ENCODE data around the gene SLC17A5. TPM values are rescaled to one million over a fixed set of nuclear protein-coding genes. Genes with fewer than 3 reads are reported as not detected.
"Not testable (repeated sequence)": the region's sequence is repeated elsewhere in the genome, so short reads cannot be mapped to it uniquely, and the experiment has no call there.

The SLC17A5 gene
- total RNA-seq, 1 donor from 2014 or later = 7.5 TPM

GRCh38 chr6:73579389-73579788, 74.4 kb downstream of the SLC17A5 start:
- no peak overlapping the region for H3K4me3 Mint-ChIP-seq
- peaks cover 38% of the 10 kb centered on the region for H3K4me1 Mint-ChIP-seq
- peaks cover 3% of the 10 kb centered on the region for H3K9me3 Mint-ChIP-seq
- intact Hi-C loops (cut with micrococcal nuclease) = no loop called here
- POLR2A ChIA-PET = interaction anchor here (1.3 to 6.7 kb wide), 8 partner anchors 8 to 118 kb away, joined by 5 to 301 read pairs (median 11); partner anchors contain the start of genes EEF1A1 and MTO1
- DNase-seq (no peak), ATAC-seq (ENCODE audit: low read depth) (no peak)
- CTCF ChIA-PET = interaction anchor here (0.7 to 2.2 kb wide), 6 partner anchors 10 to 118 kb away, joined by 3 to 14 read pairs (median 4); partner anchors contain the start of genes EEF1A1 and MTO1
- no peak for TF ChIP-seq CTCF (IDR thresholded peaks at IDR 0.05)
- H3K27me3 Mint-ChIP-seq = no peaks in the 10 kb centered on the region
- H3K27ac Mint-ChIP-seq = peak overlapping the region; percentile 98
- peaks cover 2% of the 10 kb centered on the region for H3K36me3 Mint-ChIP-seq (ENCODE audit: low read depth)

GRCh38 chr6:73577676-73578075, 76.1 kb downstream of the SLC17A5 start:
- DNase-seq = no peak
- Mint-ChIP-seq H3K4me3 (no peak overlapping the region), H3K27ac (peak overlapping the region; percentile 24), H3K9me3 (peaks cover 3% of the 10 kb centered on the region), H3K36me3 (ENCODE audit: low read depth) (peaks cover 2% of the 10 kb centered on the region), H3K27me3 (no peaks in the 10 kb centered on the region), H3K4me1 (peaks cover 31% of the 10 kb centered on the region)
- no peak for TF ChIP-seq CTCF (IDR thresholded peaks at IDR 0.05)
- intact Hi-C loops (cut with micrococcal nuclease) = no loop called here
- CTCF ChIA-PET = no interaction called here
- POLR2A ChIA-PET = interaction anchor here (1.2 to 6.7 kb wide), 3 partner anchors 8 to 63 kb away, joined by 3 to 301 read pairs (median 63); partner anchors contain the start of gene EEF1A1
- no peak for ATAC-seq (ENCODE audit: low read depth)

- CTCF ChIA-PET; H3K4me3 Mint-ChIP-seq; ATAC-seq (ENCODE audit: low read depth); intact Hi-C loops (cut with micrococcal nuclease); H3K4me1 Mint-ChIP-seq; H3K27me3 Mint-ChIP-seq; H3K9me3 Mint-ChIP-seq; H3K36me3 Mint-ChIP-seq (ENCODE audit: low read depth); DNase-seq; H3K27ac Mint-ChIP-seq: not testable (repeated sequence)
- POLR2A ChIA-PET = interaction anchor here (1.1 to 1.9 kb wide), 5 partner anchors 8 to 52 kb away, joined by 4 to 9 read pairs (median 7); partner anchors contain the start of gene EEF1A1
Observed at GRCh38 chr6:73572531-73572930, 81.3 kb downstream of the SLC17A5 start.

GRCh38 chr6:73571218-73572181, 82.3 kb downstream of the SLC17A5 start:
- H3K4me3 Mint-ChIP-seq = peak overlapping the region; percentile 21
- intact Hi-C loops (cut with micrococcal nuclease); H3K27me3 Mint-ChIP-seq; H3K36me3 Mint-ChIP-seq (ENCODE audit: low read depth); ATAC-seq (ENCODE audit: low read depth); H3K4me1 Mint-ChIP-seq; H3K9me3 Mint-ChIP-seq; DNase-seq: not testable (repeated sequence)
- CTCF ChIA-PET = interaction anchor here (0.8 kb wide), 1 partner anchor 9 kb away, joined by 3 read pairs; no protein-coding TSS in a partner anchor
- POLR2A ChIA-PET = interaction anchor here (1.2 to 1.9 kb wide), 5 partner anchors 9 to 51 kb away, joined by 3 to 9 read pairs (median 7); partner anchors contain the start of gene EEF1A1
- peak overlapping the region; percentile 21 for H3K27ac Mint-ChIP-seq

- CTCF ChIA-PET = interaction anchor here (0.6 kb wide), 1 partner anchor 10 kb away, joined by 3 read pairs; no protein-coding TSS in a partner anchor
- no peak for ATAC-seq (ENCODE audit: low read depth)
- POLR2A ChIA-PET = no interaction called here
- Mint-ChIP-seq H3K4me1 (no peaks in the 10 kb centered on the region), H3K27me3 (no peaks in the 10 kb centered on the region), H3K9me3 (no peaks in the 10 kb centered on the region), H3K4me3 (no peak overlapping the region), H3K36me3 (ENCODE audit: low read depth) (no peaks in the 10 kb centered on the region), H3K27ac (no peak overlapping the region)
- no peak for TF ChIP-seq CTCF (IDR thresholded peaks at IDR 0.05)
- intact Hi-C loops (cut with micrococcal nuclease) = no loop called here
- DNase-seq = no peak
Observed at GRCh38 chr6:73569121-73569520, 84.7 kb downstream of the SLC17A5 start.

Data from activated B cell treated with CpG ODN at 0.5 μM for 24 hours (primary cell).